Left lobe of liver (tissue), 2 donors: Measurements from ENCODE around the gene CBX4. TPM values are rescaled to one million over a fixed set of nuclear protein-coding genes. Genes with fewer than 3 reads are reported as not detected.
"Not testable (repeated sequence)": the region's sequence is repeated elsewhere in the genome, so short reads cannot be mapped to it uniquely, and the experiment has no call there.

Source experiments
- ATAC-seq: fragments of 200-7000 bp; cut with Tn5 transposase; one replicate; pipeline ENCODE4 v1.9.1; 2020; ENCODE audit warnings: mild to moderate bottlenecking, moderate library complexity
- DNase-seq: peaks from one replicate; pipeline ENCODE4 v3.0.0-alpha.2; 2020; ENCODE audit warnings: low spot score
- total RNA-seq: library from RNA; stranded (reverse); gene quantifications from one replicate; pipeline ENCODE4 v1.2.1, GENCODE V29; 2021
- donor health status: DM: no; HTN: no; CAD: no; lungs with moderate emphysema.
- donor health status: DM: no; HTN: yes; CAD: no.

CBX4 gene
- total RNA-seq, 1 donor from 2014 or later = 14.8 TPM

DNA sequence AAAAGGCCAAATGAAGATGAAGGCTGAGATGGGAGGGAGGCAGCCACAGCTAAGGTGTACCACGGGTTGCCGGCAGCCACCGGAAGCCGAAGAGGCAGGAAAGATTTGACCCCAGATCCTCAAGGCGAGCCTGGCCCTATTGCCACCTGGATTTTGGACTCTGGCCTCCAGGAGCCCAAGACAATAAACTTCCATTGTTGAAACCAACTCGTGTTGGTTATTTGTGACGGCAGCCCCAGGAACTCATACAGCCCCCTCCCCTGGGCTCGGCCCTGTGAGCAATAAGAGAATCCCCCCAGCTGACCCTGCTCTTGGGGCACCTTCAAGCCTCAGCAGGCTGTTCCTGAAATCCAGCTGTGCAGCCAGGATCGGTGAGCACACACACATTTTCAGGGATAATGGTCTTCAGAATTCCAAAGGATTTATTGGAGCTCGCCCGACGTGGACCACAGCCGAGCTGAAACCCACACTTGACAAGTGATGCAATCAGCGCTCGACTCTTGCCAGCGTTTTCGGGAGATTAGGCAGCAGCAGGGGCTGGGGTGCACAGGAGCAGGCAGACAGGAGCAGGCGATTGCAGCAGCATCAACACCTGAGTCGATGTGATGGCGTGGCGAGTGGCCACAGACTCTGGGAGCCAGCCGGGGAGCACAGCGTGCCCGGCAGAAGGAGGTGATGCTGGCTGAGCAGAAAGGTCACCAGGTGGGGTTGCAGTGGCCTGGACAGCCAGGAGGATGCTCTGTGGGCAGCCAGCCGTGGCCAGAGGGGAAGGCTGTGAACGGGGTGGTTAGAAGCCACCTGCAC, 22.4 kb upstream of the CBX4 start:
- DNase-seq (no peak), ATAC-seq (no peak)

DNA sequence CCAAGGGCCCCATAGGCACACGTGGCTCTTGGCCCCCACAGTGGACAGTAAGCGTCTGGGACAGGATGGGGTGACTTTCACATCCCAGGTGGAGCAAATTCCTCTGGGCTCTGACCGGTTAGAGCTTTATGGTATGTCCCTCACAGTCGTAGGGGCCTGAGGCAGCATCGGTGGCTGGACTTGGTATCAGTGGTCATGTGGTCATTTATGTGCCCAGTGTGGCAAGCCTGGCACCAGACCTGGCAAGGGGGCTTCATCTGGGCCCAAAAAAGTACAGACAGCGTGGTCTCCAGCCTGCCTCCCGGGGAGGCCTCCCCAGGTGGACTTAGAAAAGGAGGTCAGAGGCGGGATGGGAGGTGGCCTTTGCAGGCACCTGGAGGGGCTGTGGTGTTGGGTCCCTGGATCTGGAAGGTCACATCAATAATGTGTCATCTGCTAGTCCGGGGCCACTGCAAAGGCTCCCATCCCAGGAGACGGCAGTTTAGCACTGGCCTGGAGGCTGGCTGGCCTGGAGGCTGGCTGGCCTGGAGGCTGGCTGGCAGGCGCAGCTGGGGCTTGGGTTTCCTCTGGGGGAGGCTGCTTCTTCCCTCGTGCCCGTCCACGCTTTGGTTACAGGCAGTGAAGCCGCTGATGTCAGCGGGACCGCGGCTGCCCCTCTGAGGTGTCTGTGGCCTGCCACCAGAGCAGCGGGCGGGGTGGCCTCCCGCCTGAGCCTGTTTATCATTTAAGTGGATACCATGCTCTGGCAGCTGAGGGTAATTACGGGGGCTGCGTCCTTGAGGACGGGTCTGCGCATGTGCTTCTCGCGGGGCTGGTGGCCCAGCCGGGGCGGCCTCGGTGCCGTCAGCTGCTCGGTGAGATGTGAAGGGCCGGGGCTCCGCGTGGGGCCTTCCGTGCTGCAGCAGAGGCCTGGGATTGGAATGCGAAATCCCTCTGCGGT, 20.7 kb upstream of the CBX4 start:
- no peak for ATAC-seq
- DNase-seq = no peak

DNA sequence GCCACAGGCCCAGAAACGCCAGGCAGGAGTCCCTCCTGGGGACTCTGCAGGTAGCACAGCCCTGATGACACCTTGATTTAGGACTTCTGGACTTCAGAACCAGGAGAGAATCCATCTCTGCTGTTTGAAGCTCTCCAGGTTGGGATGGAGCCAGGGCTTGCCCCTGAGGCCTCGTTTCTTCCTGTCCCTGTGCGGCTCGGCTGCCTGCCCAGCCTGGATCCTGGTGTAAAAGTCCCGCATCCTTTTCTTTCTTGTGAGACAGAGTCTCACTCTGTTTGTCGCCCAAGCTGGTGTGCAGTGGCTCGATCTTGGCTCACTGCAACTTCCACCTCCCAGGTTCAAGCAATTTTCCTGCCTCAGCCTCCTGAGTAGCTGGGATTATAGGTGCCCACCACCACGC, 17.9 kb upstream of the CBX4 start:
- ATAC-seq (no peak), DNase-seq (no peak)

DNA sequence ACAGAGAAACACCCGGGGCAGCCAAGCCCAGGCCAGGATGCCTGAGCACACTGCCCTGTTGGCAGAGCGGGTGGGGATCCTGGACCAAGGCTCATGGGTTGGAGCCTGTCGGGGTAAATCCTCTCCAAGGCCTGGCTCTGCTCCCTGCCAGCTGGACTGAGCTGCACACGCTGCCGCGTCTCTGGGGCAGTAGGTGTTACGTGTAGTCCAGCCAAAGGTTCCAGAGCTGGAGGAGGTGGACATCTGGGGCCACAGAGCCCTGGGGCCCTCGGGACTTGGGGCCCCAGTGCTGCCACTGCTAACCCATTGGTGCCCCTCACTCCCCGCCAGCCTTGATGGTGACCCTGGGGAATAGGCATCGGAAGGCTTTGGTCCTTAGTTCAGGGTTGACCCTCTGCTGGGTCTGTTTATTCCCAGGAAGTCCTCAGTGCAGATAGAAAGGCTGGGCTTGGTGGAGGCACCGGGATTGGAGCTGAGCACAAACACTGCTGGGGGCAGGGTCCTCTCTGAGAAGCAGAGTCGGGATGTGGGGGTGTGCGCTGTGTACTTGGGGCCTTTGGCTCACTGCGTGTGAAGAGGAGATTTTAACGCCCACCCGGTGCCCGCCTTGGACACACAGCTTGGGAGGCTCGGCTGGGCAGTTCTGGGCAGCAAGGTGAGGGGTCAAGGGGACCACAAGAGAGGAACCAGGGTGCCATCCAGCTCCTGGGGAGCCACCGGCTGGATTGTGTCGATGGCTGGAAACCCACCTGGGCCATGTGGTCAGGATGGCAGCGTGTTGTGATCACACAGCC, 16.3 kb upstream of the CBX4 start:
- DNase-seq (peak; percentile 66), ATAC-seq (peak; percentile 88)

DNA sequence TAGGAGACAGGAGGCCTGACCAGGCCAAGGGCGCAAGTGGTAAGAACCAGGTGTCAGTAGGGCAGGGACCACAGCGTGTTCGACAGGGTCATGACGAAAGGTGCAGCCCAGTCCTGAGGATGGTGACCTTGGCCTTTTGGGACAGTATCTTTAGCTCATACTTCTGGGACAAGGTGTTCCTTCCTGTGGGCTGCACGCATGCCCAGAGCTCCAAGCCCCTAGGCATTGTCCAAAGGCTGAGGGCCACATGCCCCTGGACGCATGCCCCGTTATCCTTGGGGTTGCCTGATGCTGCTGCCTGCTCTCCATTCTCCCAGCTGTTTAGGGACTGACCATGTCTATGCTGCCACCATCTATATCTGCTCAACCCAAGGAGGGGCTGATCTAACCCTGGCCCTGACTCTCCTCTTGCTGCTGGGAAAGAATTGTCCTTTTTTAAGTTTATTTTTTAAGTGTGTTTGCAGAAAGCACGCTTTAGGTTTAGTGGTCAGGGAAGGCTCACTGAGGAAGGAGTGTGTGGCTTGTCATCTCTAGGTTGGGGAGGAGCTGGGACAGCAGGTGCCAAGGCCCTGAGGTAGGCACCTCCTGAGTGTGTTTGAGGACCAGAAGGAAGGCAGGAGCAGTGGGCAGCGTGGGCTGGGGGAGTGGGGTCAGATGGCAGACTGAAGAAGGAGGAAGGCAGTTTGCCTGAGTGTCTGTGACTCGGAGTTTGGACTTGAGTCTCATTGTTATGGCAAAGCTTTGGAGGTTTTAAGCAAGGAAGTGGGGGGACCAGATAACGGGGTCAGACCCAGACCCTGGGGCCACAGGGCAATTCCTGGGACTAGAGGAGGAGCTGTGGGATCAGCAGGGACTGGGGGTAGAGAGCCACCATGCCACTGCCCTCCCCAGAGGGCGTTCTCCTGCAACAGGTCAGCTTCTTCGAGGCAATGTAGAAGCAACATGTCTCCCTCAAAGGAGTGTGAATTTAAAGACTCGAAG, 15.1 kb upstream of the CBX4 start:
- DNase-seq (no peak), ATAC-seq (no peak)

DNA sequence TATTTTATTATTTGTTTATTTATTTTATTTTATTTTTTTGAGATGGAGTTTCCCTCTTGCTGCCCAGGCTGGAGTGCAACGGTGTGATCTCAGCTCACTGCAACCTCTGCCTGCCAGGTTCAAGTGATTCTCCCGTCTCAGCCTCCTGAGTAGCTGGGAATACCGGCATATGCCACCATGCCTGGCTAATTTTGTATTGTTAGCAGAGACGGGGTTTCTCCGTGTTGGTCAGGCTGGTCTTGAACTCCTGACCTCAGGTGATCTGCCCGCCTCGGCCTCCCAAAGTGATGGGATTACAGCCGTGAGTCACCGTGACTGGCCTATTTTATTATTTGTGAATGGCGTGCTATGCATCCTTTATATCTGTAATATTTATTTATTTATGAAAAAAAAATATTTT, 13.9 kb upstream of the CBX4 start:
- not testable (repeated sequence) for DNase-seq, ATAC-seq

DNA sequence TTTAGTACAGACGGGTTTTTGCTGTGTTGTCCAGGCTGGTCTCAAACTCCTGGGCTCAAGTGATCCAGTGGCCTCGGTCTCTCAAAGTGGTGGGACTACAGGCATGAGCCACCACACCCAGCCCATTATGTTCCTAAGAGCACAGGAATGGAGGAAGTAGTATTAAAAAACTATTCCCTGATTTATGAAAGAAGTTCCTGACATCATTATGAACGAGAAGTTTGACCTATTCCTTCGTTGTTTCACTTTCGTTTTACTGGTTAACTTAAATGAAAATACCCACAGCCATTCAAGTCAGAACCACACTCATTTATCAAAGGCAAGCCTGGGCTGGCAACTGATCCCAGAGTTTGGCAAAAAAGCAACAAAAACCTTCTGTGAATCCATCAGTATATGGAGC, 13.5 kb upstream of the CBX4 start:
- no peak for DNase-seq
- peak; percentile 46 for ATAC-seq

DNA sequence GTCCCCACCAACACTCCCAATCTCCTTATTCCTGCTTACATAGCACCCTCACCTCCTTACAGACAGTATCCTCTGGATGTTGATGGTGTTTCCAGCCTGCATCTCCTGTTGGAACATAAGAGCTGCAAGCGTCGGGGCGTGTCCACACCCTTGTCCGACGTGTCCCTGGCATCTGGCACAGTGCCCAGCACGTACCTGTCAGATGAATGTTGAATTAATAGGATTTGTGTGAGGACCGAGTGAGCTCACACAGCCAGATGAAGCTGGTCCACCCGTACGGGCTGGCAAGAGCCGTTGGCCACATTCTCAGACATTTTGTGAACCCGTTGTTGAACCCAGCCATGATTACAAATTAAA, 12.2 kb upstream of the CBX4 start:
- ATAC-seq (no peak), DNase-seq (no peak)

DNA sequence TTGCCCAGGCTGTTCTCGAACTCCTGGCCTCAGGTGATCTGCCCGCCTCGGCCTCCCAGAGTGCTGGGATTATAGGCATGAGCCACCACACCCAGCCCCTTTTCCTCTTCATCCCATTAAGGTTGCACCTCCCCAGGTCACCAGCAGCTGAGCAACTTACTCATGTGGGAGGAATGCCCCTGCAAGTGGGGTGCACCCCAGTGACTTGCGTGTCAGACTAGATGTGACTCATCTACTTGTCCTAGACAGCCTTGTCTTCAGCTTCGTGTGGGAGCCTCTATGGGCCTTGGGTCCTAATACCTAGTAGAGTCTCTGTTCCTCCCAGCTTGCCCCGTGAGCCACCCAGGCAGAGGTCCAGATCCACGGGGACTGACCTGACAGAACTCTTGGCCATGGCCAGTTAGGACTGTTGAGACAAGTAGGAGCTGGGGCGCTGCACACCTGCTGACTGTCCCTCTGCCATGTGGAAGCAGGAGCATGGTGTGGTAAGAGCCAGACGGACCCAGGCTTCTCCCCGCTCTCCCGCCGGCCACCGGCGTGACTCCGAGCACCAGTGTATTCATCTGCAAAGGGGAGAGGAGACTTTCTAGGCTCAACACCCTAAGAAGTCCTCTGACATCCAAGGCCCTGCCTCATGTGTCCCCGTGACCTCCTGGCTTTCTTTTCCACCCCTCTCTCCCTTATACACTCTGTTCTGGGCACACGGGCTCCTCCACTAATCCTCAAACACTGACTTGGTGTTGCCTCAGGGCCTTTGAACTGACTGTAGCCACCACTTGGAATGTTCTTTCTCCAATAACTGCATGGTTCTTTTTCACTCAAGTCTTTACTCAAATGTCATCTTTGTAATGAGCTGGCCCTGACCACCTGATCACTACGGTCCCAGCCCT, 11.6 kb upstream of the CBX4 start:
- DNase-seq (no peak), ATAC-seq (no peak)

DNA sequence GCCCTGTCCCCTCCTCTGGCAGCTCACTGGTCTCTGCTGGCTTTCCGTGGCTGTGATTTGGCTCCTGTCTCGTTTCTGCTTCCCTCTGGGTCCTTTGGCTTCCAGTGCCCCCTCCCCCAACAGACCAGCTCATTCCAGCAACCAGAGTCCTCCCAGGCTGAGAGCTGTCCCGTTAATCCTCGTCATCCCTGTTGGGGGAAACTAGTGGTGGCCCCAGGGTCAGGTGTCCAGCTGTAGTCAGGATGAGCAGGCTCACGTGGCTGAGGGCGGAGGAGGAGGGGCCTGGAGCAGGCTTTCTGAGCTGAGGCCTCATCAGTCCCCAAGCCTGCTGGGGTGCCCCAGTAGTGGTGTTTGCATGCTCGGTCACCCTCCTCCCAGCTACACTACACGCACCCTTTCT, 10.7 kb upstream of the CBX4 start:
- ATAC-seq = no peak
- no peak for DNase-seq

DNA sequence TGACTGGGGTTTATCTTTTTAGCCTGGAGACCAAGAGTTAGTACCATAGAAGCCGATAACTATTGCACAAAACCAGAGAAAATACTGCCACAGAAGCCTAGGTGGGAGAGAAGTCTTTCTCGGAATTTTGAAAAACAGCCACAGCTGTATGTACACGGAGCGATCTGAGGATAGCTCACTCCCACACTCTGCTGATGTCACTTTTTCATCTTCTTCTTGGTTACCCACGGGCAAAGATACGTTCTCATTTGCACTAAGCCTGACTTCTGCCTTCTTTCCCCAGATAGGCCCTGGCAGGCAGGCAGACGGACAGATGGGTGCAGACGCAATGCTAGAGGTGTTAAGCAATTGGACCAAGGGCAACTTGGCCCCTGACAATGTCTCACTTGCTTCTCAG, 9.1 kb upstream of the CBX4 start:
- ATAC-seq (no peak), DNase-seq (no peak)

DNA sequence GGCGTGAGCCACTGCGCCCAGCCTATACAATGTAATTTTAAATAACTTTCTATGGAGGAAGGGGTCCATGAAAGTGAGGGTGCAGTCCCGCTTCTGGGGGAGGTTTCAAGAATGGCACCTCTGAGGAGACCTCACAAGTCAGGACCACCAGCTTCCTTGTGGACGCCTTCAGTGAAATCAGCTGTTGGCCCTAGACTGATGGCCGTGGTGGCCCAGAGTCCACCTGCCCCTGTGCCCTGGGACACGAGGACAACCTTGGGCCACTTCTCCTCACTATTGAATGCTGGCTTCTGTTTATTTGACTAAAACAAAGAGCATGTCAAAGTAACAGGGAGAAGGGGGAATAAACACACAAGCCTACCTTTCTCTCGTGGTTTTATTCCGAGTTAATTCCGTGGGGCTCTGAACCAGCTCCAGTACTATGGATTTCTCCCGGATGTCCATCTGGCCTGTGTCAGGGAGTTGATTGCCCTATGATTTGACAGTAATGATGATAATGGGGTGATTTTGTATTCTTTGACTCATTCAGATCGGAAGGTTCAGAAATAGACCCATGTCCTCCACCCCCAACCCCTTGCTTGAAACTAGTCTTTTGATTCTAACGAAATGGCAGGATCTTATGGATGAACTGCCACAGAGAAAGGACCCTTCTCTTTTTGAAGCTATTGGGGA, 8.6 kb upstream of the CBX4 start:
- ATAC-seq = no peak
- DNase-seq = no peak

DNA sequence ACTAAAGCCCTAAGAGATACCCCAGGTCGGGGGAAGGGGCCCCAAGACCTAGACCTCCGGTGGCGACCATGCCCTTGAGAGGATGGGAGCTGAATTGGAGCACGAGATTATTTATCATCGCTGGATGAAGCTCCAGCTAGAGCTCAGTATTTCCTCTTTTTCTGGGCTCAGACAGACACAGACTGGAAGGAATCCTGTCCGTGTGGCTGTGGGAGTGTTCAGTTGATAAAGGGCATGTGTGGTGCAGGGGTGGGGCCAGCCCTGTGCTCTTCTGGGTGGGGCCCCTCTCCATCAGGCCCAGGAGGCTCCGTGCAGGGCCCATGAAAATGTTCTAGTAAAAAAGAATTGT, 6.3 kb upstream of the CBX4 start:
- ATAC-seq = no peak

DNA sequence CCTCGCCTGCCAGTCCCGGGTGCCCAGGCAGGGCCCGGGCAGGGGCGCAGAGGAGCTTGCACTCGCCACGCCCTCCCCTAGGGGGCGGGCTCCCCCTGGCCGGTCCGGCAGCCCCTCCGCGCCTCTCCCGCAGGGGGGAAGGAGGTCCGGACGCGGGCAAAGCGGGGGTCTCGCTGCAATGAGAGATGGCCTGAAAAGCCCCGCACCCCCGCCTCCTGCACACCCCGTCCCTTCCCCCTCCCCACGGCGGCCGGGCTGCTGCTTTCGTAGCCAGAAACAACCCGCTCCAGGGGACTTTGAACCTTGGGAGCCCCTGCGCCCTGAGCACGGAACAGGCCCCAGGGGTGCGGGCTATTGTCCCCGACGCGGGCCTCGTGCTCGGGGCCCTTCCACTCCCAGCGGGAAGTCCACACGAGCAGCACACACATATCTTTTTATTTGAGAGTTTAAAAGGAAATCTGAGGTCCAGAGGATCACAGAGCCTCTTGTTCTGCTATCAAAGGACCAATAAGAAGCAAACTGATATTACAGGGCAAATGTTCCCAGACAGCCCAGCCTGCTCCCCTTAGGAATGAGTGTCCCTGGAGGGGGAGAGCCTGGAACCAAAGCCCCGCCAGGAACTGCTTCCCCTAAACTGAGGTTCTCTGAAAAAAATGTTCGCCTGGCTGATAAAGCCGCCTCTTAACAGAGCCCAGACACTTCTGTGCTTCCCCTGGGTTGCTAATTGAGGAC, 5.8 kb upstream of the CBX4 start:
- ATAC-seq = peak; percentile 64
- DNase-seq = peak; percentile 76

More for the DNA sequence above, 6.3 kb upstream of the CBX4 start:
- no peak for DNase-seq

DNA sequence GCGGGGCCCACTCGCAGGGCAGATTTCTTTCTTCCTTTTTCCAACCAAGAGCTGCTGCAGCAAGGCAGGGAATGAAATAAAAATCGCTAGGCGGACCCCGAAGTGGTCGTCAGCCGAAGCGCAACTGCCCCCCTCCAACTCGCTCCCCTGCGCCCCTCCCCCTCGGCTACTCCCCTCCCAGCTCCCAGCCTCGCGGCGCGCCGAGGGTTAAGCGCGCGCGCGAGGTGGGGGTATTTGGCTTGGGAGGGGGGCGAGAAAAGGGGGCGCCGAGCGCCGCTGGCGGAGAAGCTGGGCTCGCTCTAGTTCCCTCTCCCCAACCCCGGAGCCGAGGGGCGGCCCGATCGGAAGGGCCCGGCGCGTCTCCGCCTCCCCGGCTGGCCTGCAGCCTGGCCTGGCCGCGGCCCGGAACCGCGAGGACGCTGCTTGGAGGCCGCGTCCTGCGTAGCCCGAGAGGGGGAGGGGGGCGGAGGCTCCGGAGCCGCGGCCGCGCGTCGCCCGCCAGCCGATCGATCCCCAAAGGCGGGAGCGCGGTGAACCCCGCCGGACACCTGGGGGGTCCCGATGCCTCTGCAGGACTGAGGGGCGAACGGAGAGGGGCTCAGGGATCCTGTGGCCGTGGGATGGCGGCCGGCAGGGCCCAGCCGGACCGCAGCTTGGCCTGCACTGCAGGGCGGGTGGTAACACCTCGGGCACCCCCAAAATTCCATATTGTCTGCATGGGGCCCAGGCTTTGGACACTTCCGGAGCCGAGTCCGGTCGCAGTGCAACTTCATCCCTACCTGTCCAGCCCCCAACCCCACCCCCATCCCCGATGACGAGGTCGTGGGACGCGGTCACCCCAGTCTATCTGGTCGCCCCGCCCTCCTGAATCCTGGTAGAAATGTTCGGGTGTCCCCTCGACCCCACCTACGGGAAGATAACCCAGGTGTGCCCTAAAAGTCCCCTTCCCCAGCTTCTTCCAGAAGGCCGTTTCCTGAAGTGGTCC, 4.9 kb upstream of the CBX4 start:
- ATAC-seq = peak; percentile 66

DNA sequence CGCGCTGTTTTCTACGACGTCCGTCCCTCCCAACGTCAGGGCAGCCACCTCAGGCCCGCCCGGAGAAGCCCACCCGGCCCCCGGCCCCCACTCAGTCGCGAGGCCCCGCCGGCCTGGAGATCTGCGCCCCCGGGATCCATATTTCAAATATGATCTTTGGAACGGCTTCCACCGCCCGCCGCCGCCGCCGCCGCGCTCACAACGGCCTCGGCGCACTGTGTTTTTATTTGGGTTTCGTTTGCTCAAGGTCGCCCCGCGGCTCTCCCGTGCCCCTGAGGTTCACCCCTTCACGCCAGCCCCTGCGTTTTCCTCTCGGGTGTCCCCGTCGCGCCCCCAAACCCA, 4.2 kb upstream of the CBX4 start:
- DNase-seq = peak; percentile 53
- no peak for ATAC-seq

More for the DNA sequence above, 4.9 kb upstream of the CBX4 start:
- peak; percentile 83 for DNase-seq
